HUDEP-2 (cell line): ENCODE measurements around the gene ANKRD22.
"Not testable (repeated sequence)": the region's sequence is repeated elsewhere in the genome, so short reads cannot be mapped to it uniquely, and the experiment has no call there.

Experiments
- DNase-seq, 76 experiments: peaks; one replicate each; lab custom pipeline; 2025; ENCODE audit not compliant: unreplicated experiment in 76 of 76; lab: John Stamatoyannopoulos, UW

The ANKRD22 gene

DNA sequence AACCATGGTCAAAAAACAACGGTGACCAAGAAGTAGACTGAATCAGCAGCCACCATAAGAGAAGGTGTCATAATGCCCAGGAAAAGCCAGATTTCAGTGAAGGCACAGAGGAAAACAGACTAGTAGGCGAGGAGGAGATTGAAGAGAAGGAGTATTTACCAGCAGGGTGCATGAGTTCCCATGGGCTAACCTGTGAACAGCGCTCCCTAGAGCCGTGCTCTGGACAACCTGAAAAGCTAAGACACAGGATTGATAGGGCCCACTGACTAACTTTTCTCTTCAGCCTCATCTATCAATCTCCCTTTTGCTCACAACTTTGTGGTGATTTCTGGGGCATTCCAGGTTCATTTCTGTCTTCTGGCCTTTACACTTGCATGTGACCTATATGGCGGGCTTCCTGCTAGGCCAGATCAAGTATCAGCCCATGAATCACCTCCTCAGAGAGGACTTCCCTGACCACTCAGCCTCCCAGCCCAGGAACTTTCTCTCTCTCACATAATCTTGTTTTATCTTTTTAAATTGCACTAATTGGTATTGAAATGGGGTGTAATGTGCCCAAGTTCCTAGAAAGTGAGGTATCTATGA, 12.8 kb downstream of the ANKRD22 start:
- no peak for DNase-seq

DNA sequence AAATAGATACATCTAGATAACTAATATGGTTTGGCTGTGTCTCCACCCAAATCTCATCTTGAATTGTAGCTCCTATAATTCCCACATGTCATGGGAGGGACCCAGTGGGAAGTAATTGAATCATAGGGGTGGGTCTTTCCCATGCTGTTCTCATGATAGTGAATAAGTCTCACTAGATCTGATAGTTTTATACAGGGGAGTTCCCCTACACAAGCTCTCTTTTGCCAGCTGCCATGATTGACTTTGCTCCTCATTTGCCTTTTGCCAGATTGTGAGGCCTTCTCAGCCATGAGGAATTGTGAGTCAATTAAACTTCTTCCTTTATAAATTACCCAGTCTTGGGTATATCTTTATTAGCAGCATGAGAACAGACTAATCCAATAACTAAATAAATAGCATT, 14.0 kb downstream of the ANKRD22 start:
- not testable (repeated sequence) for DNase-seq

GRCh38 chr10:88835910-88836221, 15.8 kb downstream of the ANKRD22 start:
- no peak for DNase-seq

- DNase-seq = peak in 69 of 76 experiments; percentile 7 to 81 (median 54)
These were observed 16.3 kb downstream of the ANKRD22 start for GRCh38 chr10:88835096-88835909.

DNA sequence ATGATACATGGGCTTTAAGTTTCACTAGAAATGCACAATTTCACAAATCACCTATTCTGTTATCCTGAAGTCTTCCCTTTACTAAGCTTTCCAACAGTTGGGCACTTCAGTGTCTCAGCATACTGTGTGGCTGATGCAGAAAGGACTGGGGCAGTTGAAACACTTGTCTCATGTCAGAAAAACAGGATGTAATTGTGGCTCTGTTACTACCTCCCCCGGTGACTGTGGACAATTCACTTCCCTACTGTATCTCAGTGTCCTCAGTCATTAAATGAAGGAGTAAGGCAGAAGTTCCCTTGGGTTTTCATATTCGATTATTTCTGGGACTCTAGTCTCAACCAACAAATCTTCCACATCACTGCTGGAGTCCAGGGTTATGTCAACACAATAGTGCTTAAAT, 17.9 kb downstream of the ANKRD22 start:
- no peak for DNase-seq

DNA sequence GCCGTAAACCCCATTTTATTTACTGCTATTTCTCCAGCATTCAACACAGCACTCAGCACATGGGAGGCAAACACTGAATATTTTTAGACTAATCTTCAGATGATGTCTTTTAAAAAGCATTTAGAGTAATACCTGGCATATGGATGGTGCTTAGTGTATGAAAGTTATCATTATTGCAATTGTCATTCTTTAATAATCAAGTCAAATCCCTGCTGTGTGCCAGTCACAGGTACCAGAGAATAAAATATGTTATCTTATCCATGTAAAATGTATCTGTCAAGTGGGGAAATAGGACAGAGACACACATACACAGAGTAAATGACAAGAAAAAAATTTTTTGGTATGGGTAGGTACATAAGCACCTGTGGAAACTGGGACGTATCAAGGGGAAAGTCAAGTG, 18.5 kb downstream of the ANKRD22 start:
- no peak for DNase-seq

- no peak for DNase-seq
These were observed 19.3 kb downstream of the ANKRD22 start for GRCh38 chr10:88832376-88832775.

- DNase-seq = no peak
These were observed 19.9 kb downstream of the ANKRD22 start for GRCh38 chr10:88831709-88832108.

- peak in 49 of 76 experiments; percentile 1 to 87 (median 21) for DNase-seq
These were observed 20.9 kb downstream of the ANKRD22 start for GRCh38 chr10:88830643-88831268.

- DNase-seq = no peak
These were observed 23.3 kb downstream of the ANKRD22 start for GRCh38 chr10:88828310-88828709.

DNA sequence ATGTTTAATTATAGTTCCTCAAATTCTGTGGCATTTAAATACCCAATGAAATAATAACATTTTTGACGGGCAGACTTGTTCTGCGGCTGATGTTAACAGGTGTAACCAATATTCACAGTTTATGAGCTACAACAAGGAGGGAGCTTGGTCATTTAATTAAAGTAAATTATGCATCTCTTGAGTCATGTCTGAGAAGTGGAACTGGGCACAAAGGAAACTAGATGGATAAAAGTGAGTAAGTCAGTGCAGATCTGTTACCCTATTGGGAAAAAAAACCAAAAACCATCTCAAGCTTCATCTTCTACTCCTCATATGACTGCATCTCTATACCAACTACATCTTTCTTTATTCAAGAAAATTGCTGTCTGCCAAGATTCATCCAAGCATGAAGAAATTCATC, 24.0 kb downstream of the ANKRD22 start:
- no peak for DNase-seq

DNA sequence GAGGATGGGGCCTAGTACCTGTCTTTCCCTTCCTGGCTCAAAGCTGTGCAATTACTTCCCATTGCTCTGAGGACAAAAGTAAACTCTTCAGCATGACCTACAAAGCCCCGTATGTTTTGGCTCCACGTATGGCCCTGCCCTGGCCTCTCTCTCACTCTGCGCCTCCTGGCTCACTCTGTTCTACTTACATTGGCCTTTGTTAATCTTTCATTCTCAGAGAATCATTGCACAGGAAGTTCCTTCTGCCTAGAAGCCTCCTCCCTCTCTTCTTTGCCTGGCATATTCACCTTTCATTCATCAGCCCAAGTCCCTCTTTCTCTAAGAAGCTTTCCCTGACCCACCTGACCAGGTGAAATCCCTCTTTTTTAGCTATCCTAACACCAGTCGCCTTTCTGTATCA, 25.3 kb downstream of the ANKRD22 start:
- DNase-seq = no peak

GRCh38 chr10:88820748-88821401, 30.8 kb downstream of the ANKRD22 start:
- no peak for DNase-seq

DNA sequence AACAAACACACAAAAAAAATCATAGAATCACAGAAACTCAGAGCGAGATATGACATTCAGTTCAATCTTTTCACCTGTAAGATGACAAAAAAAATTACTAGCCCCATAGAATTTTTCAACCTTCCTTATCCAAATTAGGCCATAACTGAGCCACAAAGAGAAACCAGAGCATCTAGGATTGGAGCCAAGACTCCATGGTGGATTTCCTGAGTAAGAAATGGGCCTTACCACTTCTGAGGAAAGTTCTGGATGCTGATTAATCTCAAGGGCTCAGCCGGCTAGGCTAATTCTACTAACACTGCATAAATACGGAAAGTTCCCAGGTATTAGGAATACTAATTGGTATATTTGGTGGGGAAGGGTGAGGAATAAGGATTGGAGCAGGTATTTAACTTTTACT, 32.4 kb downstream of the ANKRD22 start:
- no peak for DNase-seq

GRCh38 chr10:88813200-88813599, 38.4 kb downstream of the ANKRD22 start:
- DNase-seq = no peak

DNA sequence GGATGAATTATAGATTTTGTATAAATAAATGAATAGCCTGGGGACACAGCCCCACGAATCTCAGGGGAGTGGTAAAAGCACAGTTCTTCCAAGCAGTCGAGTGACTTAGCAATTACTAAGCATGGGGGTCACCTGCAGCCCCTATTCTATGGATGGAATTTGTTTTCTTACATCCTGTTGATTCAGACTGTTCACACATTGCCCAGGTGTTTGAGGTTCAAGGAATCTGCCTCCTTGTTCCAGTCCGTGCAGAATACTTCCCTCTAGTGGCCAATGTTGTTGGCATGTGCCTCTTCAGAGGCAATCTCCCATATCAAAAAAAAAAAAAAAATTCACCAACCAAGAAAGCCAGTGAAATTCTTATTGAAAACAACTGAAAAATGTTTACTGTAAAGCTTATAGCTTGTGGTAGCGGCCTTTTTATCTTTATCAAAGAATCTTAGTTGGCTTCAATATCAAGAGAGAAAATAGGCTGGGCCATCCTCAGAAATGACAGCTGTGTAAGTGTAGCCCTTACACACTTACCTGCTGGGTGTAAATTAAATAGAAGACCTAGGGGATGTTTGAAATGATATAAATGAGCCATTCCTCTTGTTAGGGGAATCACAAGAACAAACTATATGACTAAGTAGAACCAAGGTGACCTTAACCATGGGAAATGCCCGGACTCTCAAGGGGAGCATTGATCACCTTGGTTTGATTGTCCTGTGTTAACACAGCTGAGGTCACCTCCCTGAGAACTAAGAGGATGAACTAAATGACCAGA, 41.3 kb downstream of the ANKRD22 start:
- DNase-seq = peak in 24 of 76 experiments; percentile 2 to 55 (median 12)

GRCh38 chr10:88809621-88810020, 42.0 kb downstream of the ANKRD22 start:
- DNase-seq = no peak

- DNase-seq = no peak
These were observed 45.7 kb downstream of the ANKRD22 start for GRCh38 chr10:88805924-88806323.

GRCh38 chr10:88805361-88805760, 46.3 kb downstream of the ANKRD22 start:
- no peak for DNase-seq

DNA sequence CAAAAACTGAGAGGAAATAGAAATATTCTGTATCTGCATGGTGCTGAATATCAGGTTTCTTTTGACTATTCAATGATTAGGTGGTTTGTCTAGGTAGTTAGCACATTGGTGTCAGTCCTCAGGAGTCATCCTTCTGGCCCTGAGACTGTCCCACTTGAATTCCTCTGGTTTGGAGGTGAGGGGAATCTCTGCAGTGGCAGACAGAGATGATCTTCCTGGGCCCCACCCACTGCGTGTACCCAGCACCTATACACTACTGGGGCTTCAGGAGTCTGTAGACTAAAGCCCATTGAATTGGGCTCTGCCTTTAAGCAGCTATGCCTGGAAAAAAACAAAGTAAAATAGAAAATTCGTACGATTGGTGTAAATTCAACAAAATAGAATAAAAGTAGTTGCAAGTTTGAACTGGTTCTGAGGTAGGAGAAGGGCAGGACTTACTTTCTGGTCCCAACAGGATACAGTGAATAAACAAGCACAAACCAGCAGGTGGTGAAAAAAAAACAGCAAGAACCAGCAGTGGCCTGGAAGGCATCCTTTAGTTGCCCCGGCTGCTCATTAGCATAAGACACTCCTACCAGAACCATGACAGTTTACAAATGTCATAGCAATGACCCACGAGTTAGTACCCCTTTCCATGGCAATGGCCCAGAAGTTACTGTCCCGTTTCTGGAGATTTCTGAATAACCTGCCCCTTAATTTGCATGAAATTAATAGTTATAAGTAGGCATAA, 47.4 kb downstream of the ANKRD22 start:
- no peak for DNase-seq
